Measurements from ENCODE around the gene ARMC12. TPM values are rescaled to one million over a fixed set of nuclear protein-coding genes. Genes with fewer than 3 reads are reported as not detected.

ARMC12 gene
- total RNA-seq, 4 donors from 2014 or later: 0.51 to 1.7 (median 1.0) TPM

GRCh38 chr6:35731414-35731735 is 5.5 kb upstream of the ARMC12 start:
- TF ChIP-seq, protein P1, sequence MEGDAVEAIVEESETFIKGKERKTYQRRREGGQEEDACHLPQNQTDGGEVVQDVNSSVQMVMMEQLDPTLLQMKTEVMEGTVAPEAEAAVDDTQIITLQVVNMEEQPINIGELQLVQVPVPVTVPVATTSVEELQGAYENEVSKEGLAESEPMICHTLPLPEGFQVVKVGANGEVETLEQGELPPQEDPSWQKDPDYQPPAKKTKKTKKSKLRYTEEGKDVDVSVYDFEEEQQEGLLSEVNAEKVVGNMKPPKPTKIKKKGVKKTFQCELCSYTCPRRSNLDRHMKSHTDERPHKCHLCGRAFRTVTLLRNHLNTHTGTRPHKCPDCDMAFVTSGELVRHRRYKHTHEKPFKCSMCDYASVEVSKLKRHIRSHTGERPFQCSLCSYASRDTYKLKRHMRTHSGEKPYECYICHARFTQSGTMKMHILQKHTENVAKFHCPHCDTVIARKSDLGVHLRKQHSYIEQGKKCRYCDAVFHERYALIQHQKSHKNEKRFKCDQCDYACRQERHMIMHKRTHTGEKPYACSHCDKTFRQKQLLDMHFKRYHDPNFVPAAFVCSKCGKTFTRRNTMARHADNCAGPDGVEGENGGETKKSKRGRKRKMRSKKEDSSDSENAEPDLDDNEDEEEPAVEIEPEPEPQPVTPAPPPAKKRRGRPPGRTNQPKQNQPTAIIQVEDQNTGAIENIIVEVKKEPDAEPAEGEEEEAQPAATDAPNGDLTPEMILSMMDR (IDR thresholded peaks at IDR 0.05; ENCODE audit: low read depth): no peak

DNA sequence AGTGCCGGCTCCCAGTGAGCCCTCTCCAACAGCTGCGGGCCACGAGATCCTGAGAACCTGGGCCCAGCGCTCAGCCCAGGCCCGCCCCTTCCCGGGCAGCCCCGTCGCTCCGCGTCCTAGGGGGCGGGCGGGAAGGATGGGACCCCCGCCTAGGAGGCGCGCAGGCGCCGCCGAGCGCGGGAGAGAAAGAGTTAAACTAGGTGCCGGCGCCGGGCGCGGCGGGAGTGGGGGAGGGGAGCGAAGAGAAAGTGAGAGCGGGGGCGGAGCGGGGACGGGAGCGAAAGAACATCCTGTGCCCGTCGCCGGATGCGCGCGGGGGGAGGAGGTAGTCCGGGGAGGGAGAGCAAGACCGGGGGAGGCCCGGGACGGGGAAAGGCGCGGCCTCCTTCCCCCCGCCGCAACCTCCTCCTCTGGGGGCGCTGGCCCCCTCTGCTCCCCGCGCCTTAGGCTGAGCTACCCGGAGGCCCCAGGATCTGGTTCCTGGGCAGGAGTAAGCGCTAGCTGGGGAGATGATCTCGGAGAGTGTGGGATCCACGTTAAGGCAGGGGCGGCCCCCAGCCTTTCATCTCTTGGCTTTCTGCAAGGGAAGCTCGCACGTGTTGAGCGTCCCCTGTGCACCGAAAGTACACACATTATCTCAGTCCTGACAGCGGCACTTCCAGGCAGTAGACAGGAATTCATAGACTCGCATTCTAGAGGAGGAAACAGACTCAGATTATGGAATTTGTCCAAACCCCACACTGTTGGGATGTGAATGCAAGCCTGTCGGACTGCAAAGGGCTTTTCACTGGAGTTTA is 4.9 kb upstream of the ARMC12 start:
- TF ChIP-seq, protein P1 (IDR thresholded peaks at IDR 0.05; ENCODE audit: low read depth): no peak

GRCh38 chr6:35733633-35734032 is 3.2 kb upstream of the ARMC12 start:
- TF ChIP-seq, protein P1 (IDR thresholded peaks at IDR 0.05; ENCODE audit: low read depth): no peak

- TF ChIP-seq, protein P1 (IDR thresholded peaks at IDR 0.05; ENCODE audit: low read depth): no peak
Observed at GRCh38 chr6:35735452-35735851, 1.4 kb upstream of the ARMC12 start.

DNA sequence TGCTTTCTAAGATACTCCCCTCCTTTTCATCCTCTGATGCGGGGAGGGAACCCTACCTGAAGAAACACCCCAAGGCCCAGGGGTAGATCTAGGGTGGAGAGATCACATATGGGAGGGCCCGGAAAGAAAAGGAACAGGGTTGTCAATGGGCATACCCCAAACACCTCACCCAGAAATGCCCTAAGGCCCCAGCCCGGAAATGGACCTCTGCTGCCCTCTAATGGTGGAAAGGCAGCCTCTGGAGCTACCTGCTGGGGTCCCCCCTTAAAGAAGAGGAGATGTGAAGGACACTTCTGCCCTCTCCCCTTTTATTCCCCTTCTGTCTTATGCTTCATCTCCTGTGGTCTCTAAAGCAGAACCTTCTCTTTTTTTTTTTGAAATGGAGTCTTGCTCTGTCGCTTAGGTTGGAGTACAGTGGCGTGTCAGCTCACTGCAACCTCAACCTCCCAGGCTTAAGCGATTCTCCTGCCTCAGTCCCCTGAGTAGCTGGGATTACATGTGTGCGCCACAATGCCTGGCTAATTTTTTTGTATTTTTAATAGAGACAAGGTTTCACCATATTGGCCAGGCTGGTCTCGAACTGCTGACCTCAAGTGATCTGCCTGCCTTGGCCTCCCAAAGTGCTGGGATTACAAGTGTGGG is 458 bp upstream of the ARMC12 start:
- TF ChIP-seq, protein P1 (IDR thresholded peaks at IDR 0.05; ENCODE audit: low read depth): no peak

DNA sequence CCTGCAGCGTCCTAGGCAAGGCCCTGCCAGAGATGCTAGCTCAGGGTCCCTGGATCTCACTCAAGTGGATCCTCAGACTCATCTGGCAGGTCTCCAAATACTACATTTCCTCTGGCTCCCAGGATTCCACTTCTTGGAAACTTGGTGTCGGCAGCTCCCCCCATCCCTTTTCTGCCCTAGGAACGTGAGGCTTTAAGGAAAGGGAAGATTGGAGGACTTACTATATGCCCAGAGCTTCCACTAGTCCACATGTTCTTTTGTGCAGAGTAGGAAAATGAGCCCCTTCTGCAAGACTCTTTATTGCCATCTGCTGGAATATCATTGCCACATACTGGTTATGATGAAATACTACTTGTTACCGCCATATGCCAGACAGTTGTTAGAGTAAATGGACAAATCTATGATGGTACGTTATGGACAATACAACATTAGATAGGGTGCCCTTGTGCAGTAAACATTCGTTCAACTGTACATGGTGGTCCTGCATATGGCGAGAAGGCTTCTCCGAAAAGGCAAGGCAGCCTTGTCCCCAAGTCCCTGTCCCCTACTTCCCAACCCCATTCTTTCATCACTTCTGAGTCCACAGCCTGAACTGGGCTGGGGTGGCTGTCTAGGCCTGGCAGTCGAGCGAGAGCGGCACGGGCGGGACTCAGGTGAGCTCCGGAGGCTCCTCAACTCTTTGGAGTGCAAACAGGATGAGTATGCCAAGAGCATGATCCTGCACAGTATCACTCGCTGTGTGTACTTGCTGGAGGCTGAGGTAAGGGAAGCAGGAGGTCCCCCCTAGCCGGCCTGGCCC is 780 bp downstream of the ARMC12 start:
- TF ChIP-seq, protein P1 (IDR thresholded peaks at IDR 0.05; ENCODE audit: low read depth): no peak

All from subcutaneous adipose tissue (tissue), 4 donors.